DMS53 treated with DMSO at 0.1 percent for 48 hours (cell line): ENCODE results near the gene MMP19.
A peak's percentile ranks its signal among the peaks of the same experiment; 100 is the strongest.

Source experiments
- DNase-seq: peaks from one replicate; lab custom pipeline; 2025; ENCODE audit not compliant: unreplicated experiment; lab: John Stamatoyannopoulos, UW

The MMP19 gene

DNA sequence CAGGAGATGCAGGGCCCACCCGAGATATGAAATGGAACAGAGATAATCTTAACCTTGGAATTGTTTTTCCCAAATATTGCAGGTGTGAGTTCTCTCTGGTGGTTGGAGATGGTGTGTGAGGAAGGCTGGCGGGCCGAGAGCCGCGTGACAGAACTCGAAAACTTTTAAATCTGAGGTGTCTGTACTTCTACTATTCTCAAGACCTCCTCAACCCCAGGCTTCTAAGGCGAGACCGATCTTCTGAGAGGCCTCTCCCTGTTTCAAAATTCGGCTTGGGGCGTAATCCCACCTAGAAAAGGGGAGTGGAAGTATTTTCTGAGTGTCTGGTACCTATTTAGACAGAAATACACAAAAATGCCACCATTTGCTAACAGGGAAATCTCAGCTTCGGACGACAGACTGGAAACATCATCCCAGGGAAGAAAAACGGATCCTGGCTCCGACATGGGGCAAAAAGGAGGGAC is 25.8 kb downstream of the MMP19 start:
- no peak for DNase-seq

DNA sequence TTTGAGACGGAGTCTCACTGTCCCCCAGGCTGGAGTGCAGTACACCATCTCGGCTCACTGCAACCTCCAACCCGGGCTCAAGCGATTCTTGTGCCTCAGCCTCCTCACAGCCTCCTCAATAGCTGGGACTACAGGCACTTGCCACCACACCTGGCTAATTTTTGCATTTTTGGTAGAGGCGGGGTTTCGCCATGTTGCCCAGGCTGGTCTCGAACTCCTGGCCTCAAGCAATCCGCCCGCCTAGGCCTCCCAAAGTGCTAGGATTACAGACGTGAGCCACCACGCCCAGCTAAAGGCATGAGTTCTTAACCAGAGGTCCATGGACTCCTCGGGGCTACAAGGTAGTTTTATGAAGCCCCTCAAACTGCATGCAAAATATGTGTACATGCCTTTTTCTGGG is 27.3 kb downstream of the MMP19 start:
- no peak for DNase-seq

- DNase-seq: no peak
Observed at GRCh38 chr12:55814257-55814656, 28.5 kb downstream of the MMP19 start.

DNA sequence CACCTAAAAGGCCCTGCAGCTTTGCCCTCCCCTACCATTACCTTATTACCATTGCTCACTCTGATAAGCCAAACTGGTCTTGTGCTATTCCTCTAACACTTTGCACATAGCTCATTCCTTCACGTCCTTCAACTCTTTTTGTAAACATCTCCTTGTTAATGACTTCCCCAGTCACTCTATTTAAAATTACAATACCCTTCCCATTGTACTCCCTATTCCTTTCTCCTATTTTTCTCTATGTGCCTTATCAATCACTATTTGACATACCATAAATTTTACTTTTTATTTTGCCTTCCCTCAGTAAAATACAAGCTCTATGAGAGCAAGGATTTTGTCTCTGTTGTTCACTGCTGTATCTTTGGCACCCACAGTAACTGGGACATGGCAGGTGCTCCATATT is 30.6 kb downstream of the MMP19 start:
- DNase-seq: no peak

DNA sequence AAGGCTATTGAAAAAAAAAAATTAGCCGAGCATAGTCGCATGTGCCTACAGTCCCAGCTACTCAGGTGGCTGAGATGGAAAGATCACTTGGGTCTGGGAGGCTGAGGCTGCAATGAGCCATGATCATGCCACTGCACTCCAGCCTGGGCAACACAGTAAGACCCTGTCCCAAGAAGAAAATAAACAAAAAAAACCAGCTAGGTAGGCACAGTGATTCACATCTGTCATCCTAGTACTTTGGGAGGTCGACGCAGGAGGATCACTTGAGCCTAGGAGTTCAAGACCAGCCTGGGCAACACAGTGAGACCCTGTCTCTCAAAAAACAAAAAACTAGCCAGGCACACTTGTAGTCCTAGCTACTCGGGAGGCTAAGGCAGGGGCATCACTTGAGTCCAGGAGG is 33.5 kb downstream of the MMP19 start:
- DNase-seq: no peak

DNA sequence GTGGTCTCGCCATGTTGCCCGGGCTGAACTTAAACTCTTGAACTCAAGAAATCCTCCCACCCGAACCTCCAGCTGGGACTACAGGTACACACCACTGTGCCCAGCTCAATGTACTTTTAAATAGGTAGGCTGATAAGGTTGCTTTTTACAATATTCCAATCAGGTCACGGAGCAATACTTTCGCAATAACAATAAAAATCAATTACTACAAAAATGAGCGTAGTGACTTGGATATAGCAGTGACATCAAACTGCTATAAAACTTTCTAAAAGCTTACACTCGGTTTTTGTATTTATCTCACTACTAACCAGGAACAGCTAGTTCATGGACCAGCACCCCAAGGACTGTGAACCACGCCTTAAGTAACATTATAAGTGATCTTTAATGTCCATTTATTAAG is 35.8 kb downstream of the MMP19 start:
- DNase-seq: no peak

GRCh38 chr12:55797550-55797949 is 45.2 kb downstream of the MMP19 start:
- DNase-seq: no peak

DNA sequence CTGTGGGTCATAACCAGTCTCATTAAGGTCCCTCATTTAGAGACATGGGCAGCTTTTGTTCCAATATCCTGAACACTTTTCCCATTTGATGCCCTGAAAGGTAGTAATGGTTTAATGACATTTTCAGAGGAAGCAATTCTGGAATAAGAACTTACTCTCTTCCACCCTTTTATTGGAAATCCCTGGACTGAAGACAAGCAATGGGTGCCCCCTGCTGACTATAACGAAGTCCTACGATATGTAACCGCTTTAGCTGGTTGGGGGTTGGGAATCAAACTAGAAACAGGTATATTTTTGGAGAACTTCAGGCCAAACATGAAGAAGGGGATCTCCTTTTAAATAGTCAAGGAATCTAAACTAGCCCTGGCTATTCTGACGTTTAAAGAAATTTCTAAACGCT is 45.7 kb downstream of the MMP19 start:
- DNase-seq: peak; percentile 39

DNA sequence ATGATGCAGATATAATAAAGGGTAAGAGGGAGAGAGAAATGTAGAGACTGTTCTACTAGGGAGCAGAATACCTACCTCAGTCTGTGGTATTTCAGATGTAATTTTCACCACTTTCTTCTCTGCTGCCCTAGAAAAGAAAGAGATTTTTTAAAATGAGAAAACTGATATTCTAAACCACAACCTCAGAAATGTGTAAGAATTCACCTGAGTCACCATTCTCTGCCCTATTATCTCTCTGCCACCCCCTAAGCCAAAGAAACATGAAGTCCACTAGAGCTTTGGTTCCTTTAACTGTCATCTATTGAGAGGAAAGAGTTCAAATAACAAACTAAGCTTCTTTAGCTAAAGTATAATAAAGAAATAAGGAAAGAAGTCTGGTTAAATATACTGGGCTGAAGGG is 46.8 kb downstream of the MMP19 start:
- no peak for DNase-seq

DNA sequence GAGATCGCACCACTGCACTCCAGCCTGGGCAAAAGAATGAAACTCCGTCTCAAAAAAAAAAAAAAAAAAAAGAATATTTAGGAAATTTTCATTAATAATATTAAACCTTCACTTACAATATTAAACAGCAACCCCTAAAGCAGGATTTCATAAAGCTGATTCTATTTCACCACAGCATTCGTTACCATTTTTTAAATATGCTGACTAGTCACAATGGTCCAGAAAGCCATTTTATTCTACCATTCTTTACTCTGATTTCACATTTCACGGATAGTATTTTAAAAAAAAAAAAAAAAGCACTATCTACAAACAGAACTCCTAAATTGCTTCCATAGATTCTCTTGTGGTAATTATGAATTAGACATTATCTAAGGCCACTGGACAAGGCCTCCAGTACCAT is 52.8 kb downstream of the MMP19 start:
- DNase-seq: no peak

DNA sequence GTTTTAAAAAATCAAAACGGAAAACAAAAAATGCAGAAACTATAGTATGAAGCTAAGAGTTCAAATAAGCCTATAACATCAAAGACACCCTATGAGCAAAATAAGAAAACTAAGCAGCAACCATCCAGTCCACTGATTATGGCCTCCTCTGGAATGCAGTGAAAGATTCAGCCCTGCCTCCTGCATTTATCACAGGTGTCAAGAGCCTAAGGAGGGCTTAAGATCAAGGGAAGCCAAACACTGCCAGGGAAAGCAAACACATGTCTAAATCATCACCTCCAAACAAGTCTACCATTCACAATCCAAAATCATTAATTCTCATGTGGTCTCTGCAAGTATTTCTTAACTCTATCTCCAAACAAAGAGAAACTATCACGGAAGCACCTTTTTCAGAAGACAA is 53.6 kb downstream of the MMP19 start:
- DNase-seq: no peak

DNA sequence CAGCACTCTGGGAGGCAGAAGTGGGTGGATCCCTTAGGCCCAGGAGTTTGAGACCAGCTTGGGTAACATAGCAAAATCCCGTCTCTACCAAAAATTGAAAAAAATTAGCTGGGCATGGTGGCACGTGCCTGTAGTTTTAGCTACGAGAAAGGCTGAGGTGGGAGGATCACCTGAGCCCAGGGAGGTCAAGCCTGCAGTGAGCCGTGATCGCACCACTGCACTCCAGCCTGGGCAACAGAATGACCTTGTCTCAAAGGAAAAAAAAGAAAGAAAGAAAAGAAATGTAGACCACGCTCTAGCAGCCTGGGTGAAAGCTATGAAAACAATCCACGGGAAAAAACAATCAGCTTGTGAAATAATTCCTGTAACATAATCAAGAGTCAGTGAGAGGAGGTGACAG is 54.2 kb downstream of the MMP19 start:
- no peak for DNase-seq
